LNCaP clone FGC (cell line): ENCODE results near the gene NFIA.

Experiments
- DNase-seq: peaks from one replicate; pipeline ENCODE4 v3.0.0-alpha.2; 2011; ENCODE audit warnings: low read depth
- H3K4me3 ChIP-seq: 2 replicates; pipeline ENCODE4 v1.5.1; 2011; ENCODE audit warnings: mild to moderate bottlenecking, low read depth, low read length, control low read depth
- TF ChIP-seq, protein P1 (sequence below): IDR thresholded peaks from 2 replicates; pipeline ENCODE4 v1.5.1; 2012; ENCODE audit warnings: mild to moderate bottlenecking; ENCODE audit not compliant: control insufficient read depth, insufficient read depth; ENCODE audit errors: extremely low read depth

The NFIA gene

DNA sequence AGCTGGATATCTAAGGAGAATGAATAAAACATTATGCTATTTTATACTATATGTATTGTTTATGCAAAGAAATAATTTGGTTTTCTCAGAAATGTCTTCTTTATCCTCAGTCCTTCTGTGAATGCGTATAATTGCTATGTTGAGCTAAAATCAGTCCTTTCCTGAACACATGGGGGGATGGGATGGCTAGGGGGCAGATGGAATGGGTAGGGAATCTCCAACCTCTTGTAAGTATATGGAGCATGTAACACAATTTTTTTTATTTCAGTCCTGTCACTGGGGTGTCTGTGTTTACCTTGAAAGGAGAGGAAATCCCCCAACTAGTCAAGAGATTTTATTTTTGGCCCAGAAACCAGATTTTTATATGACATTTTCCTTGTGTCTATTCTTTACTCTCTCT lies 291.8 kb downstream of the NFIA start:
- H3K4me3 ChIP-seq, result no peak overlapping the region
- TF ChIP-seq, protein P1, sequence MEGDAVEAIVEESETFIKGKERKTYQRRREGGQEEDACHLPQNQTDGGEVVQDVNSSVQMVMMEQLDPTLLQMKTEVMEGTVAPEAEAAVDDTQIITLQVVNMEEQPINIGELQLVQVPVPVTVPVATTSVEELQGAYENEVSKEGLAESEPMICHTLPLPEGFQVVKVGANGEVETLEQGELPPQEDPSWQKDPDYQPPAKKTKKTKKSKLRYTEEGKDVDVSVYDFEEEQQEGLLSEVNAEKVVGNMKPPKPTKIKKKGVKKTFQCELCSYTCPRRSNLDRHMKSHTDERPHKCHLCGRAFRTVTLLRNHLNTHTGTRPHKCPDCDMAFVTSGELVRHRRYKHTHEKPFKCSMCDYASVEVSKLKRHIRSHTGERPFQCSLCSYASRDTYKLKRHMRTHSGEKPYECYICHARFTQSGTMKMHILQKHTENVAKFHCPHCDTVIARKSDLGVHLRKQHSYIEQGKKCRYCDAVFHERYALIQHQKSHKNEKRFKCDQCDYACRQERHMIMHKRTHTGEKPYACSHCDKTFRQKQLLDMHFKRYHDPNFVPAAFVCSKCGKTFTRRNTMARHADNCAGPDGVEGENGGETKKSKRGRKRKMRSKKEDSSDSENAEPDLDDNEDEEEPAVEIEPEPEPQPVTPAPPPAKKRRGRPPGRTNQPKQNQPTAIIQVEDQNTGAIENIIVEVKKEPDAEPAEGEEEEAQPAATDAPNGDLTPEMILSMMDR, result no peak
- DNase-seq, result no peak

DNA sequence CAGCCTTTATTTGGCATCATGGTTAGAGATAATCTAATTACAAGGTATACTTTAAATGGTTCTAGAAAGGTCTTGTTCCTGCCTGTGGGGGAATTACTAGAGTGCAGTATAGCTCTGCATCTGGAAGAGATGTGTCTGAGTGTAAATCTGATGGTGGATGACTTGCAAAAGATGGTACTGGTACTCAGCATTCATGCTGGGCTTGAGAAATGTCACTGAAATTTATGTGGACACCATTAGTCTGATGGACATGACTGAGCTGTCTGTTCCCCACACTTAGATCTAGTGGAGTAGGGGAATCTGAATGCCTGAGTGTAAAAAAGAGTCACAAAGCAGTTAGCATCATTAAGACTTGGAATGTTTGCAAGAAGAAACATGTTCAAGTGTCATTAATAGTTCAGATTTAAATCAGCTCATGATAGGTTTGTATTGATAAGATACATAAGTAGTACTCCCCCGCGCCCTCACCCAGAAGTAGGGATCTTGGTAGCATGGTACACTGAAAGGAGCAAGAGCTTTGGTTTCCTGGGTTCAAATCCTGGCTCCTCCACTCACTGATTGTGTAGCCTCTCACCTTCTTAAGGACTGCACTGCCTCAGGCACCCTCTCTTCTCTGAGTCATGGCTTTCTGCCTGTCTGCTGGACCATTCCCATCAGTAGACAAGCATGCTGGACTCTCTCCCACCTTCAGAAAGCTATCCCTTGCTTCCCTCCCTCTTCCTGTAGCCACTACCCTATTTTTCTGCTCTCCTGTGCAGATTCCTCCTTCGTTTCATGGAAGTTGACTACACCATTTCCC lies 292.9 kb downstream of the NFIA start:
- H3K4me3 ChIP-seq, result no peak overlapping the region
- no peak for DNase-seq
- TF ChIP-seq, protein P1, result no peak

DNA sequence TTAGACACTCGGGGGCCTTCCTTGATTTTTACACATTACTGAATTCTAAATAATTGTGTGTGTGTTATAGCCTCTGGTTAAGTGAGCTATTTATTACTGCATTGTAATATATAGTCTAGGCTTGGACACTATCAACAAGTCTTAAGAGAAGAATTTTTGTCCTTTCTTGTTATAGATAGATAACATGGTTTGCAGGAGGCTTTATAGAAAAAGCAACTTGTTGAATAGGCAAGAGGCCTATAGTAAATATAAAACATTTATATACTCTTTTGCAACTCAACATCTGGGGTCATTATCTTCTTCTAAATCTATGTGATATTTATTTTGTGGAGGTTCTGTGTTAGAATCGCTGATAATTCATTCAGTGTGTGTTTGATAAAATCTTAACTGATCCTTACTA lies 293.8 kb downstream of the NFIA start:
- TF ChIP-seq, protein P1, result no peak
- no peak overlapping the region for H3K4me3 ChIP-seq
- DNase-seq, result no peak

DNA sequence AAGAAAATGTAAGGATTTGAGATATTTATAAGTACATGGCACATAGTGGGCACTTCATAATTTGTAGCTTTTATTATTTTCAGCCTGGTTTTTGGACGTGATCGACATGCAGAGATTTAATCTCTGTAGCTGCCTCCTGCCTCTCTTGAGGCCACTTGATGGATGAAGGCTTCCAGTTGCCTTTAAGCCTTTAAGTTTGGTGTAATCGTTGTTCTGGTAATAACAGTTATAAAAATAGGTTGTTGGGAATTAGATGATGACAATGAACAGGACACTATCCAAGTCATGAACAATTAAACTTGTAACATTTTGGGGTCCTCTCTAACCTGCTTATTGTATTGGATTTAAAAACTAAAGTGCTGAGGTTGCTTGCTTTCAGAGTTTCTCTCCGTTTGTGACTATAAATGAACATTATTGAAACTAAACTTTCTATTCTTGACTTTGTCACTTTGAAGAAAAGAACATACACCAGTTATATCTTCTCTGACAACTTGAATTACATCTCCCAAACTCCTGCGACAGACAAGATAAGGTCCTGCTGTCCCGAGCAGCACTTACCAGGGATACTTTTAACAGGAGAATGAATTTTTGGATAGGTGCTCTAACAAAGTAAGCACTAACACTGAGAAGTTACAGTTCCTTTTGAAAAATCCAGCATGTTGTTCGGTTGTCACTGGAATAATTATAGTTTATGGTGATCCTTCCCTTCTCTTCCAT lies 295.0 kb downstream of the NFIA start:
- no peak for DNase-seq
- H3K4me3 ChIP-seq, result no peak overlapping the region
- TF ChIP-seq, protein P1, result no peak

DNA sequence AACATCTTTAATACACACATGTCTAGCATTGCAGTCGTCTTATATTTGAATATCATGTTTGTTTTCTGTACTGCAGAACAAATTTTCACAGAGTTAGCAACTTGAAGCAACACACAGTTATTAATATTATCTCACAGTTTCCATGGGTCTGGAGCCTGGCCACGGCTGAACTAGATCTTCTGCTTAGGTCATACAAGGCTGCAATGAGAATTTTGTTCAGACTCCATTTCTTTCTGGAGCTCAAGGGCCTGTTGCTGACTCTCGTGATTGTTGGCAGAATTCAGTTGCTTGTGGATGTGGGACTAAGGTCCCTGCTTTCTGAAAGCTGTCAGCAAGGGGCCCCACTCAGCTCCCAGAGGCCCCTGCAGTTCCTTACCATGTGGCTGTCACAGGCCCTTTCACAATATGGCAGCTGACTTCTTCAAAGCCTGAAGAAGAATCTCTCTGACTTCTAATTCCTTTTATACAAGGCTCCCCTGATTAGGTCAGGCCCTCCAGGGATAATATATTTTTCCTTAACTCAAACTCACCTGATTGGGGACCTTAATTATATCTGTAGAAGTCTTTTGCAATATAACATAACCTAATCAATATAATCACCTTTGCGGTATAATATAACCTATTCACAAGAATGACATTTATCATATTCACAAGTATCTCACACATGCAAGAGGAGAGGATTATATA lies 296.3 kb downstream of the NFIA start:
- no peak overlapping the region for H3K4me3 ChIP-seq
- no peak for DNase-seq
- TF ChIP-seq, protein P1, result no peak

DNA sequence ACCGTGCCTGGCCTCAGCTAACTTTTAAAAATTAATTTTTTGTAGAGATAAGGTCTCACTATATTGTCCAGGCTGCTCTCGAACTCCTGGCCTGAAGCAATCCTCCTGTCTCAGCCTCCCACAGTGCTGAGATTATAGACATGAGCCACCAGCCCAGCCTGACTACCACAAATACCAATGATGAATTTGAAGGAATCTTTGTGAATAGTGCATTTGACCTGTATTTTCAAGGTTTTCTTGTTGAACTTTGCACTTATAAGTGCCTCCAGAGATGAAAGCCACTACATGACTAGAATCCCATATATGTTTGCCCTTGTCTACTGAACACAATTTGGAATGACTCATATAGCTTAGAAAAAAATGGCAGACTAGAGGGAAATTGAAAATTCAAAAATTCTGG lies 297.3 kb downstream of the NFIA start:
- TF ChIP-seq, protein P1, result no peak
- no peak overlapping the region for H3K4me3 ChIP-seq
- no peak for DNase-seq
